ENCODE measurements around the gene OLFM3. TPM values are rescaled to one million over a fixed set of nuclear protein-coding genes. Genes with fewer than 3 reads are reported as not detected.

The OLFM3 gene
- total RNA-seq, 2 experiments from 2014 or later: not detected

- H3K36me3 ChIP-seq (ENCODE audit: insufficient read depth, low read length): no peaks in the 10 kb centered on the region
- Mint-ChIP-seq H3K27me3 (no peaks in the 10 kb centered on the region), H3K4me3 (no peak overlapping the region), H3K27ac (no peak overlapping the region), H3K36me3 (ENCODE audit: low read depth) (no peaks in the 10 kb centered on the region), H3K4me1 (ENCODE audit: low read depth) (no peaks in the 10 kb centered on the region), H3K9me3 (peaks cover 1% of the 10 kb centered on the region)
- no peaks in the 10 kb centered on the region for H3K27me3 ChIP-seq (ENCODE audit: control insufficient read depth in 1 of 2, insufficient read depth in 2 of 2, low read length in 2 of 2)
- no peak overlapping the region for H3K4me3 ChIP-seq (ENCODE audit: low read length)
- H3K4me1 ChIP-seq (ENCODE audit: insufficient read depth, low read length): no peaks in the 10 kb centered on the region
- POLR2A ChIA-PET: no interaction called here
- no peak overlapping the region for H3K27ac ChIP-seq (ENCODE audit: low read depth in 1 of 2, low read length in 2 of 2)
- intact Hi-C loops (cut with DNase I, micrococcal nuclease): no loop called here
- CTCF ChIA-PET: no interaction called here
- ATAC-seq (ENCODE audit: poor library complexity) (no peak), DNase-seq (no peak)
- no peak for TF ChIP-seq CTCF (IDR thresholded peaks at IDR 0.05)
- no peaks in the 10 kb centered on the region for H3K9me3 ChIP-seq (ENCODE audit: control insufficient read depth in 1 of 2, insufficient read depth in 1 of 2, low read length in 2 of 2)
Observed at GRCh38 chr1:101884621-101885020, 112.1 kb downstream of the OLFM3 start.

GRCh38 chr1:101875891-101876290, 120.8 kb downstream of the OLFM3 start:
- intact Hi-C loops (cut with DNase I, micrococcal nuclease): no loop called here
- Mint-ChIP-seq H3K27me3 (no peaks in the 10 kb centered on the region), H3K27ac (no peak overlapping the region), H3K4me3 (no peak overlapping the region), H3K4me1 (ENCODE audit: low read depth) (no peaks in the 10 kb centered on the region), H3K36me3 (ENCODE audit: low read depth) (no peaks in the 10 kb centered on the region), H3K9me3 (no peaks in the 10 kb centered on the region)
- no peak for ATAC-seq (ENCODE audit: poor library complexity)
- no peak overlapping the region for H3K4me3 ChIP-seq (ENCODE audit: low read length)
- ChIA-PET CTCF (no interaction called here), POLR2A (no interaction called here)
- H3K27me3 ChIP-seq (ENCODE audit: control insufficient read depth in 1 of 2, insufficient read depth in 2 of 2, low read length in 2 of 2): no peaks in the 10 kb centered on the region
- no peaks in the 10 kb centered on the region for H3K36me3 ChIP-seq (ENCODE audit: insufficient read depth, low read length)
- no peak for DNase-seq
- H3K27ac ChIP-seq (ENCODE audit: low read depth in 1 of 2, low read length in 2 of 2): no peak overlapping the region
- H3K4me1 ChIP-seq (ENCODE audit: insufficient read depth, low read length): no peaks in the 10 kb centered on the region
- H3K9me3 ChIP-seq (ENCODE audit: control insufficient read depth in 1 of 2, insufficient read depth in 1 of 2, low read length in 2 of 2): no peaks in the 10 kb centered on the region
- no peak for TF ChIP-seq CTCF (IDR thresholded peaks at IDR 0.05)

- ChIA-PET CTCF (no interaction called here), POLR2A (no interaction called here)
- intact Hi-C loops (cut with DNase I, micrococcal nuclease): no loop called here
- H3K36me3 Mint-ChIP-seq (ENCODE audit: low read depth): no peaks in the 10 kb centered on the region
- no peak overlapping the region for H3K4me3 ChIP-seq (ENCODE audit: low read length)
- no peaks in the 10 kb centered on the region for H3K9me3 ChIP-seq (ENCODE audit: control insufficient read depth in 1 of 2, insufficient read depth in 1 of 2, low read length in 2 of 2)
- ATAC-seq (ENCODE audit: poor library complexity): no peak
- H3K36me3 ChIP-seq (ENCODE audit: insufficient read depth, low read length): no peaks in the 10 kb centered on the region
- H3K27ac ChIP-seq (ENCODE audit: low read depth in 1 of 2, low read length in 2 of 2): no peak overlapping the region
- H3K4me1 ChIP-seq (ENCODE audit: insufficient read depth, low read length): no peaks in the 10 kb centered on the region
- TF ChIP-seq CTCF (IDR thresholded peaks at IDR 0.05): no peak
- H3K4me3 Mint-ChIP-seq: no peak overlapping the region
- no peaks in the 10 kb centered on the region for H3K9me3 Mint-ChIP-seq
- no peak overlapping the region for H3K27ac Mint-ChIP-seq
- H3K27me3 ChIP-seq (ENCODE audit: control insufficient read depth in 1 of 2, insufficient read depth in 2 of 2, low read length in 2 of 2): no peaks in the 10 kb centered on the region
- no peaks in the 10 kb centered on the region for H3K27me3 Mint-ChIP-seq
- no peaks in the 10 kb centered on the region for H3K4me1 Mint-ChIP-seq (ENCODE audit: low read depth)
- DNase-seq: no peak
Observed at GRCh38 chr1:101873672-101874071, 123.1 kb downstream of the OLFM3 start.
